PFSK-1 (cell line): ENCODE results near the gene RGL3.

Experiments
- POLR2AphosphoS5 ChIP-seq: IDR thresholded peaks from 2 replicates; pipeline ENCODE4 v1.6.1; 2012; ENCODE audit warnings: low read depth, mild to moderate bottlenecking, control low read depth, low read length, moderate library complexity
- REST ChIP-seq, 2 experiments: IDR thresholded peaks; 2 replicates each; pipeline versions ENCODE4 v1.6.1 to v1.8.0; 2011 to 2012; ENCODE audit warnings: low read depth in 2 of 2, low read length in 2 of 2, control low read depth in 1 of 2, inconsistent platforms in 1 of 2, mild to moderate bottlenecking in 1 of 2, moderate library complexity in 1 of 2; ENCODE audit not compliant: insufficient read depth in 1 of 2
- SIN3A ChIP-seq: IDR thresholded peaks from 2 replicates; pipeline ENCODE4 v1.6.1; 2012; ENCODE audit warnings: mild to moderate bottlenecking, low read length, moderate library complexity, borderline replicate concordance; ENCODE audit not compliant: insufficient read depth
- TAF1 ChIP-seq: IDR thresholded peaks from 2 replicates; pipeline ENCODE4 v1.6.1; 2012; ENCODE audit warnings: low read length, control low read depth, borderline replicate concordance; ENCODE audit not compliant: insufficient read depth

GRCh38 chr19:11349171-11349570, 69.9 kb downstream of the RGL3 start:
- peak in 1 of 2 experiments; percentile 77; a peak in 2 of 4 replicates for TF ChIP-seq REST (IDR thresholded peaks at IDR 0.05; ENCODE audit: insufficient read depth in 1 of 2, low read depth in 2 of 2, low read length in 2 of 2)
- no peak for TF ChIP-seq POLR2AphosphoS5
- TF ChIP-seq TAF1, result no peak
- no peak for TF ChIP-seq SIN3A
